HCT116 (cell line): ENCODE data around the gene EVL. TPM values are rescaled to one million over a fixed set of nuclear protein-coding genes. Genes with fewer than 3 reads are reported as not detected.

Experiments
- ATAC-seq: fragments of 200-7000 bp; cut with Tn5 transposase; 2 replicates; pipeline ENCODE4 v1.9.1; 2020; ENCODE audit warnings: mild to moderate bottlenecking, moderate library complexity
- BruUV-seq: library from RNA; stranded (reverse); fragments of 400-500 nt; replicated peaks from 2 replicates; lab custom pipeline; 2021; lab: Mats Ljungman, UMichigan
- CTCF ChIA-PET: fragments of 300-600 bp; sonication (Branson Sonifier 250); formaldehyde crosslinking; loops from one replicate; lab custom pipeline; 2021; ENCODE audit warnings: antibody characterized with exemption; lab: Charles Lee
- POLR2A ChIA-PET: fragments of 300-600, 350-600 bp; sonication (Branson Sonifier 250); formaldehyde crosslinking; loops from one replicate; lab custom pipeline; 2021; ENCODE audit warnings: antibody characterized with exemption; lab: Charles Lee
- RAD21 ChIA-PET, 2 experiments: fragments of 300-600 bp; sonication (Branson Sonifier 250); formaldehyde crosslinking; loops; one replicate each; lab custom pipeline; 2023; ENCODE audit warnings: low total read pairs in 2 of 2; ENCODE audit not compliant: uncharacterized antibody in 2 of 2, unreplicated experiment in 2 of 2, low non-redundant PET in 1 of 2; lab: Charles Lee
- DNase-seq: peaks from one replicate; pipeline ENCODE4 v3.0.0-alpha.2; 2010; ENCODE audit warnings: low read depth, low spot score
- H2AFZ ChIP-seq: fragments of 200-600 bp; shearing (Covaris generic), sonication (generic); 2 replicates; pipeline ENCODE4 v1.6.1; 2017; ENCODE audit warnings: low read depth, mixed run types, mixed read lengths, antibody characterized with exemption, low read length; ENCODE audit not compliant: poor library complexity, severe bottlenecking
- H3K27ac ChIP-seq: 2 replicates; pipeline ENCODE4 v1.5.1; 2012; ENCODE audit warnings: low read depth, low read length
- H3K27me3 ChIP-seq: fragments of 200-600 bp; sonication (generic); 2 replicates; pipeline ENCODE4 v1.6.1; 2016; ENCODE audit warnings: mixed run types, low read length, mixed read lengths; ENCODE audit not compliant: insufficient read depth
- H3K36me3 ChIP-seq, 2 experiments: fragments of 200-500 bp in 1 of 2; fragments of 200-600 bp in 1 of 2; sonication (Bioruptor generic) in 1 of 2; sonication (generic) in 1 of 2; 2 replicates each; pipeline versions ENCODE4 v1.5.1 to v1.6.1; 2014 to 2016; ENCODE audit warnings: low read length in 2 of 2, inconsistent platforms in 1 of 2, mixed read lengths in 1 of 2, mixed run types in 1 of 2; ENCODE audit not compliant: insufficient read depth in 2 of 2, control insufficient read depth in 1 of 2
- H3K4me1 ChIP-seq, 2 experiments: fragments of 200-600 bp in 1 of 2; sonication (generic) in 1 of 2; 2 replicates each; pipeline versions ENCODE4 v1.5.1 to v1.6.1; 2012 to 2017; ENCODE audit warnings: low read length in 2 of 2, inconsistent platforms in 1 of 2, mild to moderate bottlenecking in 1 of 2, mixed read lengths in 1 of 2, mixed run types in 1 of 2, moderate library complexity in 1 of 2; ENCODE audit not compliant: insufficient read depth in 2 of 2, control insufficient read depth in 1 of 2
- H3K4me2 ChIP-seq: fragments of 200-600 bp; sonication (generic); 2 replicates; pipeline ENCODE4 v1.6.1; 2017; ENCODE audit warnings: mixed run types, low read length, mixed read lengths
- H3K4me3 ChIP-seq, 2 experiments: fragments of 200-600 bp in 1 of 2; sonication (generic) in 1 of 2; replicated peaks in 1 of 2; 2 replicates each; pipeline ENCODE4 v1.5.1; 2011 to 2016; ENCODE audit warnings: low read length in 2 of 2, control low read depth in 1 of 2, low read depth in 1 of 2, mild to moderate bottlenecking in 1 of 2, mixed read lengths in 1 of 2, mixed run types in 1 of 2
- H3K79me2 ChIP-seq: fragments of 200-600 bp; sonication (generic); 2 replicates; pipeline ENCODE4 v1.6.1; 2017; ENCODE audit warnings: mild to moderate bottlenecking, mixed run types, low read length, moderate library complexity, mixed read lengths; ENCODE audit not compliant: insufficient read depth
- H3K9ac ChIP-seq: fragments of 200-600 bp; sonication (generic); 2 replicates; pipeline ENCODE4 v1.6.1; 2016; ENCODE audit warnings: low read length, mixed read lengths
- H3K9me2 ChIP-seq: fragments of 200-600 bp; sonication (generic), shearing (Covaris generic); 2 replicates; pipeline ENCODE4 v1.6.1; 2017; ENCODE audit warnings: mixed run types, mild to moderate bottlenecking, moderate library complexity; ENCODE audit not compliant: insufficient read depth
- H3K9me3 ChIP-seq, 2 experiments: fragments of 200-500 bp in 1 of 2; fragments of 200-600 bp in 1 of 2; sonication (Bioruptor generic) in 1 of 2; sonication (generic) in 1 of 2; 2 replicates each; pipeline ENCODE4 v1.6.1; 2014 to 2017; ENCODE audit warnings: low read length in 2 of 2, mixed read lengths in 2 of 2, inconsistent platforms in 1 of 2, low read depth in 1 of 2, mild to moderate bottlenecking in 1 of 2, mixed run types in 1 of 2, moderate library complexity in 1 of 2; ENCODE audit not compliant: control insufficient read depth in 1 of 2, insufficient read depth in 1 of 2
- H4K20me1 ChIP-seq: fragments of 200-600 bp; sonication (generic), shearing (Covaris generic); 2 replicates; pipeline ENCODE4 v1.6.1; 2017; ENCODE audit warnings: mixed run types, mild to moderate bottlenecking, moderate library complexity; ENCODE audit not compliant: insufficient read depth
- CBX3 ChIP-seq: IDR thresholded peaks from 2 replicates; pipeline ENCODE4 v1.6.1; 2012; ENCODE audit warnings: low read depth
- CTCF ChIP-seq, 3 experiments: fragments of 200-600 bp in 1 of 3; sonication (generic) in 1 of 3; IDR thresholded peaks in 2 of 3; conservative IDR thresholded peaks in 1 of 3; 2 replicates each; pipeline ENCODE4 v1.5.1; 2012 to 2017; ENCODE audit warnings: low read depth in 2 of 3, low read length in 2 of 3, antibody characterized with exemption in 1 of 3, borderline replicate concordance in 1 of 3, control low read depth in 1 of 3, mild to moderate bottlenecking in 1 of 3, mixed read lengths in 1 of 3, mixed run types in 1 of 3, moderate library complexity in 1 of 3; ENCODE audit not compliant: insufficient read depth in 1 of 3
- EGR1 ChIP-seq: IDR thresholded peaks from 2 replicates; pipeline ENCODE4 v1.6.1; 2012; ENCODE audit warnings: low read depth
- ELF1 ChIP-seq: IDR thresholded peaks from 2 replicates; pipeline ENCODE4 v1.6.1; 2012; ENCODE audit warnings: low read depth, borderline replicate concordance
- EZH2 ChIP-seq: fragments of 200-600 bp; sonication (generic); IDR thresholded peaks from 2 replicates; pipeline ENCODE4 v1.6.1; 2017; ENCODE audit warnings: antibody characterized with exemption, mixed run types
- MAX ChIP-seq: IDR thresholded peaks from 2 replicates; pipeline ENCODE4 v1.6.1; 2012
- POLR2A ChIP-seq: IDR thresholded peaks from 2 replicates; pipeline ENCODE4 v1.7.0; 2011; ENCODE audit warnings: borderline replicate concordance; ENCODE audit not compliant: insufficient read depth, insufficient read length; ENCODE audit errors: extremely low read depth
- RAD21 ChIP-seq: IDR thresholded peaks from 2 replicates; pipeline ENCODE4 v1.6.1; 2012; ENCODE audit warnings: low read depth, mild to moderate bottlenecking
- SIN3A ChIP-seq: IDR thresholded peaks from 2 replicates; pipeline ENCODE4 v1.6.1; 2012; ENCODE audit warnings: low read depth
- SP1 ChIP-seq: IDR thresholded peaks from 2 replicates; pipeline ENCODE4 v1.6.1; 2012; ENCODE audit warnings: low read depth
- TCF7L2 ChIP-seq: IDR thresholded peaks from 2 replicates; pipeline ENCODE4 v1.7.0; 2011; ENCODE audit warnings: borderline replicate concordance, inconsistent platforms; ENCODE audit not compliant: insufficient read depth, insufficient read length; ENCODE audit errors: extremely low read depth
- YY1 ChIP-seq: IDR thresholded peaks from 2 replicates; pipeline ENCODE4 v1.6.1; 2011; ENCODE audit warnings: low read length, low read depth, moderate library complexity, mild to moderate bottlenecking; ENCODE audit not compliant: insufficient replicate concordance; ENCODE audit errors: extremely low read depth
- intact Hi-C: fragments of 100-400 bp; cut with micrococcal nuclease; formaldehyde crosslinking; loops from 2 replicates; pipeline ENCODE4 v1.10.0; 2022
- total RNA-seq: library from RNA; stranded (reverse); gene quantifications from one replicate; pipeline ENCODE4 v1.2.1, GENCODE V29; 2021; ENCODE audit not compliant: unreplicated experiment

EVL gene
- total RNA-seq, 1 experiment from 2014 or later = 19.9 TPM

GRCh38 chr14:100035700-100036099, 29.5 kb upstream of the EVL start:
- intact Hi-C loops = no loop called here
- RAD21 ChIA-PET = no interaction called here
- H3K4me3 ChIP-seq = no peak overlapping the region
- no peaks in the 10 kb centered on the region for H3K27me3 ChIP-seq
- H3K4me2 ChIP-seq = no peak overlapping the region
- no peaks in the 10 kb centered on the region for H3K9me2 ChIP-seq
- POLR2A ChIA-PET = no interaction called here
- H4K20me1 ChIP-seq = no peaks in the 10 kb centered on the region
- BruUV-seq = no TSS peak
- H3K36me3 ChIP-seq = no peaks in the 10 kb centered on the region
- ATAC-seq = no peak
- no peak overlapping the region for H2AFZ ChIP-seq
- H3K79me2 ChIP-seq = no peaks in the 10 kb centered on the region
- TF ChIP-seq MAX (no peak), SP1 (no peak), CTCF (IDR thresholded peaks at IDR 0.05 in 2 of 3, conservative IDR thresholded peaks at IDR 0.05 in 1 of 3; ENCODE audit: borderline replicate concordance in 1 of 3, insufficient read depth in 1 of 3, low read depth in 2 of 3, low read length in 2 of 3) (no peak), RAD21 (no peak)
- no peak overlapping the region for H3K9ac ChIP-seq
- DNase-seq = no peak
- no peaks in the 10 kb centered on the region for H3K9me3 ChIP-seq
- peaks cover 16 to 21% of the 10 kb centered on the region in 2 experiments for H3K4me1 ChIP-seq
- CTCF ChIA-PET = no interaction called here
- no peak overlapping the region for H3K27ac ChIP-seq

GRCh38 chr14:100037353-100037752, 27.9 kb upstream of the EVL start:
- no peak overlapping the region for H3K4me3 ChIP-seq
- no peak for ATAC-seq
- no peak for DNase-seq
- ChIA-PET POLR2A (no interaction called here), RAD21 (no interaction called here), CTCF (no interaction called here)
- no peak overlapping the region for H3K27ac ChIP-seq
- intact Hi-C loops = no loop called here
- peaks cover 3 to 4% of the 10 kb centered on the region in 2 experiments for H3K4me1 ChIP-seq
- no TSS peak for BruUV-seq
- no peaks in the 10 kb centered on the region for H4K20me1 ChIP-seq
- no peak overlapping the region for H2AFZ ChIP-seq
- H3K4me2 ChIP-seq = no peak overlapping the region
- H3K79me2 ChIP-seq = no peaks in the 10 kb centered on the region
- H3K36me3 ChIP-seq = no peaks in the 10 kb centered on the region
- no peaks in the 10 kb centered on the region for H3K9me3 ChIP-seq
- H3K9me2 ChIP-seq = no peaks in the 10 kb centered on the region
- H3K27me3 ChIP-seq = no peaks in the 10 kb centered on the region
- no peak overlapping the region for H3K9ac ChIP-seq
- TF ChIP-seq YY1 (no peak), CBX3 (no peak), EGR1 (no peak), SIN3A (no peak), CTCF (IDR thresholded peaks at IDR 0.05 in 2 of 3, conservative IDR thresholded peaks at IDR 0.05 in 1 of 3; ENCODE audit: borderline replicate concordance in 1 of 3, insufficient read depth in 1 of 3, low read depth in 2 of 3, low read length in 2 of 3) (no peak), ELF1 (no peak), SP1 (no peak), POLR2A (no peak), TCF7L2 (no peak), EZH2 (no peak)
